Hematopoietic multipotent progenitor cell treated with erythropoietin and hydrocortisone succinate and interleukin-3 and kit ligand, for 8 days (in vitro differentiated cells): Measurements from ENCODE around the gene NETO2.
"Not testable (repeated sequence)": the region's sequence is repeated elsewhere in the genome, so short reads cannot be mapped to it uniquely, and the experiment has no call there.

Source experiments
- DNase-seq: peaks from one replicate; pipeline ENCODE4 v3.0.0-alpha.2; 2015

The NETO2 gene

DNA sequence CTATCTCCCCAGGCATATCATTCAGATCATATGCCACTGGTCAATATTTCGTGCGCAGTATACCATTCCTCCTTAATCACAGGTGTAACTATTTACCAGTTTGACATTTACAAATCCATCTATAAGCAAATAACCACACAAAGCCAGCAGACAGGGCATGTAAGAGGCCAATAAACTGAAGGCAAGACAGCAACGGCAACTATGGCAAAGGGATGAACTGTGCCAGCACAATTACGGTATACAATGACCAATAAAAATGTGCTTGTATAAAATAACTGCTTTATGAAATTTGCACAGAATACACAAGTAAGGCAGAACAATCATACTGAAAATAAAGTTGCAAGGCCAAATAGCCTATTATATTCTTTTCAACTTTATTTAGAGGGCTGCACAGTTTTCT, 9.2 kb downstream of the NETO2 start:
- DNase-seq = no peak

DNA sequence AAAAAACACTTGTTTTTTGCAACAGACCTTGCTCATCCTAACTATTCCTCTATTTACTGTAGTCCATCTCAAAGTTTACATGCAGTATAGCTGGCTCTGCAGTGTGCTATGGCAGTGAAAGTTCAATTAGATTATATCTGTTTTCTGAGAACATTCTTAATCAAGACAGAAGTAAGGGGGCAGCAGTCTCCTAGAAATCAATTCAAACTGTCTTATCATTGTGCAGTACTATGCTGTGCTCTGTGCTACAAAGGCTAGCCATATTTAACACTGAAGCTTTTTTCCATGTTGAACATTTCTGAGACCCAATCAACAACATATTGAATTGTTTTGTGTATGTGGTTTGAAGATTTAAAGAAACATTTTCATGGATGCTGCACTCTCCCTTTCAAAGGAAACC, 11.4 kb downstream of the NETO2 start:
- peak; percentile 17 for DNase-seq

DNA sequence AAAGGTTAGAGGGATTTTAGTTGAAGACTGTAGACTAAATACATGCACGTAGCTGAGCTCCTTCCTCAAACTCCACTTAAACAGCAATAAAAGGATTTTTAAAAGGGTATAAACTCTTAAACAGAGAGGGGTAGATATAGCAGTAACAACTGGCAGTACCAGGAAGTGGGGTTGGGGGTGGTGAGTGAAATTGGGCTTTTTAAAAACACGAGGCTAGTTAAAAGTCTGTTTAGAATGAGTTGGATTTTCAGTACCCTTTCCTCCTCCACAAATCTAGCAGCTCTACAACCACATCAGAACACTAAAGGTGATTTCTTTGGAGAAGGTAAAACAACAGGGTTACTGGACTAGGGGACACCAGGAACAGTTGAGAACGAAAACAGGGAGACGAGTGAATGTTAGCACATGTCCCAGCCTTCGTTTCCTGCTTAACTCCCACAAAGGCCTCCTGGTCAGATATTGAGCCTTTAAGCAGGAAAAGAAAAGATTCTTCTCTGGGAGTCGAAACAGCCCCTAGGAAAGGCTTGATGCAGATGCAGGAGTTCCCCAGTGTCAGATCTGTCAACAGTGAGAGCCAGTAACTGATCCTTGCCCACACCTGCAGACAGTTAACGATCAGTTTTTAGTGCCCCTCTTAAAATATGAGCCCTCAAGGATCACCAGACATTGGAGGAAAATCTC, 13.8 kb downstream of the NETO2 start:
- no peak for DNase-seq

DNA sequence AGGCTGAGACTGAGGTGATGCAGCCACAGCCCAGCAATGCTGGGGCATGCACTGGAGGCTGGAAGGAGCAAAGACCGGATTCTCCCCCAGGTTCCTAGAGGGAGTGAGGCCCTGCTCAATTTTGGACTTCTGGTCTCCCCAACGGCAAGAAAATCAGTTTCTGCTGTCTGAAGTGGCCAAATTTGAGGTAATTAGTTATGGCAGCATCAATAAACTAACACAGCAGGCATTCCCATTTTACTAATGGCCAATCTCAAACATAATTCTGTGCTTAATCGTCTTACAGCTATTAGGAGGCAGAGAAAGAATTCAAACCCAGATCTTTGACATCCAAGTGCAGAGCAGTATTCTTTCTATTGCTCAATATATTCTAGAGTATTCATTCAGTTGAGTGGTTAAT, 16.2 kb downstream of the NETO2 start:
- DNase-seq = no peak

DNA sequence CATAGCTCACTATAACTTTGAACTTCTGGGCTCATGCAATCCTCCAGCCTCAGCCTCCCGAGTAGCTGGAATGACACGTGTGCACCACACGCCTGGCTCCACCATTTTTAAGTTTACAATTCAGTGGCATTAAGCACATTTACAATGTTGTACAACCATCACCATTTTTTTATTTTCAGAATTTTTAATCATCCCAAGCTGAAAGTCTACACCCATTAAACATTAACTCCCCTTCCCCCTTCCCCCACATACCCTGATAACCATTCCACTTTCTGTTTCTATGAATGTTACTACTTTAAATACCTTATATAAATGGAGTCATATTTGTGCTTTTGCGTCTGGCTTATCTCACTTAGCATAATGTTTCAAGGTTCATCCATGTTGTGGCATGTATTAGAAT, 18.0 kb downstream of the NETO2 start:
- no peak for DNase-seq

DNA sequence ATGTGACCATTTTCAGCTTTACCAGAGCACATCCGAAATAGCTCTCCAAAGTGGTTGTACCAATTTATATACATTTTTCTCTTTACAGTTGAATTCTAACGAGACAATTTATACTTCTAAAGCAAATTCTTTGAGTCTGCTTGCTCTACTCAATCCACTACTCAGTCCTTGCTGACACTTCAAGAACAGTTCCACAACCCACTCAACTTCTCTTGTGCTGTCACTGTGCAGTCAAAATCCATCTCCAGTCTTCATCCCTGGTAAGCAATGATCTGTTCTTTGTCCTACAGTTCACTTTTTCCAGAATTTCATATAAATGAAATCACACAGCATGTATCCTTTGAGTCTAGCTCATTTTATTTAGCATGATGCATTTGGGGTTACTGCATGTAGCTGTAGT, 30.6 kb downstream of the NETO2 start:
- DNase-seq = no peak

DNA sequence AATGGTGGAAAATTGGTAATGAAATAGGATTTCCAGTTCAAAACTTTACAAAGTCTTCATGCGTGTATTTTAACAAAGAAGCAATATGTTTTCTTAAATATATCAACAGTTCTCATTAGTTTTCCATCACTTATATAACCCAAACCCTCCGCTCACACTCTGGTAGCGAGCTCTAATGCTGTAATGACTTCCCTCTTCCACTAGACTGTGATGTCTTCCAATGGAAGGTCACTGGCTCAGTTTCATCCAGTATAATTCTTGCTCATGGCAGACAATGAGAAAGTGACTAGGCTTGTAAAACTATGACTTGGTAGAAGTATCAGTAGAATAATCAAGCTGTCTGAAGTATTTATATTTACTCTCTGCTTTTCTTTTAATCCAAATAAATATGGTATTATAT, 32.8 kb downstream of the NETO2 start:
- peak; percentile 4 for DNase-seq

DNA sequence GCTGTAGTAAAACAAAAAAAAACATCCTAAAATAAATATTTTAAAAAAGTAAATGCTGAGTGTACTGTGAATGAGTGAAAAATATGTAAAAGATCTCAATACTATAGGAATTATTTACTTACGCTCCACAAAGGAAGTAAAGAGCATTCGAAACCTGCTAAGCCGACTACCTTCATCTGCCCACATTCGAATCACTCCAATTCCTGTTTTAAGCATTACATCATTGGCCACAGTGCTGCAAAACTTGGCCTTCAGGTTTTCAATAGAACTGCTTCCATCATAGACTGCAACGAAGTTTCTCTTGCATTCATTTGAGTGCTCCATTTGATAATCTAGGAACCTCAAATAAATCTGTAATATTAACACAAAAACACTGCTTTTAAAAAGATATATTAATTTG, 34.4 kb downstream of the NETO2 start:
- DNase-seq = no peak

DNA sequence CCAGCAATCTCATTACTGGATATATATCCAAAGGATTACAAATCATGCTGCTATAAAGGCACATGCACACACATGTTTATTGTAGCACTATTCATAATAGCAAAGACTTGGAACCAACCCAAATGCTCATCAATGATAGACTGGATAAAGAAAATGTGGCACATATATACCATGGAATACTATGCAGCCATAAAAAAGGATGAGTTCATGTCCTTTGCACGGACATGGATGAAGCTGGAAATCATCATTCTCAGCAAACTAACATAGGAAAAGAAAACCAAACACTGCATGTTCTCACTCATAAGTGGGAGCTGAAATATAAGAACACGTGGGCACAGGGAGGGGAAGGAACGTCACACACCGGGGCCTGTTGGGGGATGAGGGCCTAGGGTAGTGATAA, 40.8 kb downstream of the NETO2 start:
- DNase-seq = not testable (repeated sequence)

DNA sequence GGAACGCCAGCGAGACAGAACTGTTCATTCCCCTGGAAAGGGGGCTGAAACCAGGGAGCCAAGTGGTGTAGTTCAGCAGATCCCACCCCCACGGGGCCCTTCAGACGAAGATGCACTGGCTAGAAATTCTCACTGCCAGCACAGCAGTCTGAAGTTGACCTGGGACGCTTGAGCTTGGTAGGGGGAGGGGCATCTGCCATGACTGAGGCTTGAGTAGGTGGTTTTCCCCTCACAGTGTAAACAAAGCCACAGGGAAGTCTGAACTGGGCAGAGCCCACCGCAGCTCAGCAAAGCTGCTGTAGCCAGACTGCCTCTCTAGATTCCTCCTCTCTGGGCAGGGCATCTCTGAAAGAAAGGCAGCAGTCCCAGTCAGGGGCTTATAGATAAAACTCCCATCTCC, 46.6 kb downstream of the NETO2 start:
- not testable (repeated sequence) for DNase-seq

DNA sequence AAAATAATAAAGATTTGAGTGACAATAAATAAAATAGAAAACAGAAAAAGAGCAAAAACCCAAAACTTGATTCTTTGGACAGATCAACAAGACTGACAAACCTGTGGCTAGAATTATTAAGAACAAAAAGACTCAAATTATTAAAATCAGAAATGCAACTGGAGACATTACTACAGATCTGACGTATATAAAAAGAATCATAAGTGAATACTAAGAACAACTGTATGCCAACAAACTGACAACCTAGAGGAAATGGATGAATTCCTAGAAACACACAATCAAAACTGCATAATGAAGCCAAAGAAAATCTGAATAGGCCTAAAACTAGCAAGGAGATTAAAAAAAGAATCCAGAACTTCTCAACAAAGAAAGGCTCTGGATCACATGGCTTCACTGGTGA, 47.4 kb downstream of the NETO2 start:
- DNase-seq = no peak

DNA sequence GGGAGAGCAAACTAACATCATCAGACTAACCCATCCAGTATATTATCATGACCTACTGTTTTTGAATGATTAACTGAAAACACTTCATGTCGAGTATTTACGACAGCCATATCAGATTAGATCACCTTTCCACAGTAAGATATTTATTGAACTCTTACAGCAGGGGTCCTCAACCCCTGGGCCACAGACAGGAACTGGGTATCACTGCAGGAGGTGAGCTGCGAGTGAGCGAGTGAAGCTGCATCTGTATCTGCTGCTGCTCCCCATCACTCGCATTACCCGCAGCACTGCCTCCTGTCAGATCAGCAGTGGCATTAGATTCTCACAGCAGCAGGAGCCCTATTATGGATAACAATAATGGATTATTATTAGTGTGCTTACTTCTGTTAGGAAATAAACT, 59.5 kb downstream of the NETO2 start:
- DNase-seq = no peak

DNA sequence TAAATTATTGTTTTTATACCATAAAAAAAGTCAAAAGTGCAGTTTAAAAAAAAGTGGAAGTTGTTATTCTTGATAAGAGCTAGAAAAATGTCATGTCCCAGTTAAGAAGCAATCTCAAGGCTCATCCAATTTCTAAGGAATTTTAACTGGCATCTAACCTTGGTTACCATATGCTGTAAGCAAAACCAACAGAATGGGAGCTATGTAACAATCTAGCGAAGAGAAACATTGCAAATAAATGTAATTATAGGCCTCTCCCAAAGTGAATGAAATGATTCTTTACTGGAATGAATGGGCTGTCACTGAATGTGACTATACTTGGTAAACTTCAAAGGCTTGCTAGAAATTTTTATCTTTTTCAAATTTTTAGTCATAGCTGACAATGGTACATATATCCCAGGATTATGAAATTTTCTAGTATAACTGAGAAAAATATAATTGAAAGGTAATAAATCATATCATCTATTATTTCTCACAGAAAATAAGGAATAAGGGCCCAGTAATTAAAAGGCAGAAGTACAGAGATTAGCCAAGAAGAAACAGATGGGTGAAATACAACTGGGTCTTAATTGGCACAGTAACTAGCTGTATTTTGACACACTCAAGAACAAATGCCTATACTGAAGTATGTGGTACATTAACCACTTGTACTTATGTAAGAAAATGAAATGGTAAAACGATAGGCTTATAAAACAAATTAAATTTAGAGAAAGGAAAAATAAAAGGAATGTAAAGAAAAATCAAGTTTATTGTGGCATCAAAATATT, 61.5 kb downstream of the NETO2 start:
- DNase-seq = no peak

DNA sequence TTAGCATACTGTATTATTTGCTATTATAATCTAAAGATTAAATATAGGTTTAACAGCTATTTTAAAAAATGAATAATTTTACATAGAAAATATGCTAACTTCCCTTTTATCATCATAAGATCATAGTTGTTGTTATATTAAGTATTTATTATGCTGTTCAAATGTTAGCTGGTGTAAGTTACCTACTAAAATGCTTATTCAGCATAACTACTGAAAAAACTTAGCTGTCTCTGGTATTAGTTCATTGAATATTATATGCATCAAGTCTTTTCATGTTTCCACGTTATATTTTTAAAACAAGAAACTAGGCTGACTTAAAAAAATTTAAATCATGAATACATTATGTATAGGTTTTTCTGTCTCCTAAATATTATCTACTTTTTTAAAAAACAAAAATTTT, 62.6 kb downstream of the NETO2 start:
- no peak for DNase-seq

DNA sequence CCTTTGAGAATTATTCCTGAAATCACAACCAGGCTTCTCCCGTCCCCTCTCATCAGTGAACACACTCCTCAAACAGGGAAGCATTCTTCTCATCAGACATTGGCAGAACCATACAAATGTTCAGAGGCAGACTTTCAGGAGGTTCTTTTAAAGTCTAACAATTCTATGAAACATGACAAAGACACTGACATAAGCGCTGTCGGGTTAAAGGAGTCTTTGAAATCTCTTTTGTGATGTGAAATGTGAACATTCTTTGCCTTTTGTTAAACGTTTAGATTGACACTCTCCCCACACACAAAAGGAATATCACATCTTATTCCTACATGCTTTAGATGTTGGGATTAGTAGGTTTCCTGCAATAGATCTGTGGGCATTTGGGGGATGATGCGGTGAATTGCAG, 63.9 kb downstream of the NETO2 start:
- DNase-seq = no peak

DNA sequence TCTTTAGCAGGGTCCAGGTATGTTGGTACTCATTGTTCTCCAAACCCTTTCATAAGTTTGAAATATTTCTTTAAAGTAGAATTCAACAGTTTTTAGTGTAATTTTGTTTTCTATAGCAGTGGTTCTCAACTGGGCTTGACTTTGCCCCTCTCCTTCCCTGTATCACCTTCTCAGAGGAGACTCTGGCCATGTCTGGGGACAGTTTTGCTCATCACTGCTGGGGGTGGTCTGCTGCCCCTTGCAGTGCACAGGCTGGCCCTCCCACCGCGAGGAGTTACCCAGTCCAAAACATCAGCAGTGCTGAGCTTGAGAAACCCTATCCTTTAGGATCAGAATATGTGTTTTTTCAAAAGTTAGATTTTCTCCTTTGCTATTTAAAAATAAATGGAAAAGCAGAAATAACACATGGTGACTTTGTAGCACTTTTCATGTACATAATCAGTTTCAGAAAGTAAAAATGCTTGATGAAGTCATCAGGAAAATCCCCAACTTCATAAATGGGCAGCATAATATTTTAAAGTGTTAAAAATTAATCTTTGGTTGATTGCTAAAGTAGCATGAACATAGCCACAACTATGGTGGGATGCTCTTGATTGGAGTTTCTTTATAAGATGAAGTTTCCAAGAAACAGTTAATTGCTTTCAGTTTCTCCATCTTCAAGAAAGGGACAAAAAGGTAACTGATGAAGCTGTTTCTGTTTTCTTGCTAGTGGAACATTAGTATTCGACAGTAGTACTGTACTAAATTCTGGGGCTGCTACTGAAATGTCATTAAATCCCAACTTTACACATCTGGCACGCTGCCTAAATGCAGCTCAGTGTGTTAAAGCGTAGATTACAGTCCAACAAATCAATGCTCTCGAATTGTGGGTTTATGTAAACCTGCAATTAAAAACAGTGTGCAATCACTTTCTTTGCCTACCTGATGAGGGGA, 70.3 kb downstream of the NETO2 start:
- no peak for DNase-seq

DNA sequence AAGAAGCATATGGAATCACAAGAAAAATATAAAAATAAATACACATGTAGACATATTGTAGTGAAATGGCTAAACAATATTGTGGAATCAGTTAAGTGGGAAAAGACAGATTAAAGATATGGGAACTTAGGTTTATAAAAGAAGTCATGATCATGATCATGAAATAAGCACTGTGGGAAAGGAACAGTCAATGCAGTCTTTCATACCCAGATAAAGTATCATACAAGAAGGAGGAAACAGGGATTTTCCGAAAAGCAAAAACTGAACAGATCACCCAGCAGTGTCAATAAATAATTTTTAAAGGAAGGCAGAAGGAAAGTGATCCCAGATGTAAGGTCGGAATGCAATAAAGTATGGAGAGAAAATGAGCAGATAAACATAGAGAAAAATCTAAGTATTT, 71.6 kb downstream of the NETO2 start:
- no peak for DNase-seq

DNA sequence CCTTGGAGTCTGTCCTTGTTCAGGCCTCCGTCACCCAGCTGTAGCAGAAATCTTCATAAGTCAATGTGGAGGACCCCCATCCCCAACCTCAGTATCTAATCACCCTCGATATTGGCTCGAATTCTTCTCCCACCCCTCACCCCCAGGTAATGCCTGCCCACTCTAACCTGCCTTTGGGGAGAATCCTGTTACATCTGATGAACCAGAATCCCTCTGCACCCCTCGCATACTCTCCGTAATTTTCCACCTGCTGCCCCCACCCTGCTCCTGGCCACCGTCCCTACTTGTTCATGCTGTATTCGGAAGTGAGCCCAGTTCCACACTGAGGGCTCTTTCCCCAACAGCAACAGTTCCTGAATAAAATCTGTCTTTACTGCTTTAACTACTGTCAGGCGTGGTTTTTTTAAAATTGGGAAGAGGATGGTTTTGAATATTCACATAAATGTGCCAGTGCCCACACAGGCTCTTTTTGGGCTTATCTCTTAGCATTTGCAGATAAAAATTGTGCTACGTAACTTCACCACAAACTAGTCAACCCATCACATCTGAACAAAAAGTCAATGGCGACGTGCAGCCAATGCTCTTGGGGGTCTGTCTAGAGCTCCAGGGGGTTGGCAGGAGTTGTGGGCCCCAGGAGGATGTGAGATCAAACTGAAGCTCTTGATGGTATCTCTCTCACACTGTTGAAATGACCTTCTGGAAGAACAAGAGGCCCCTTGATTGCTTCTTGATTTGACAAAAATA, 73.7 kb downstream of the NETO2 start:
- no peak for DNase-seq

DNA sequence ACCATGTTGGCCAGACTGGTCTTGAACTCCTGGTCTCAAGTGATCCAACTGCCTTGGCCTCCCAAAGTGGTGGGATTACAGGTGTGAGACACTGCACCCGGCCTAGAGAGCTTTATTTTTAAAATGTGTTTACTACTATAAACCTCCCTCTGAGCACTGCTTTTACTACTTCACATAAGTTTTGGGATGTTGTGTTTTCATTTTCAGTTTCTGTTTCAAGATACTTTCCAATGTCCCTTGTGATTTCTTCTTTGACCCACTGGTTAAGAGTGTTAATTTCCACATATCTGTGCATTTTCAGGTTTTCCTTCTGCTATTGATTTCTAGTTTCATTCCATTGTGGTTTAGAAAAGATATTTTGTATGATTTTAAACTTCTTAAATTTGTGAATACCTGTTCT, 74.4 kb downstream of the NETO2 start:
- no peak for DNase-seq

DNA sequence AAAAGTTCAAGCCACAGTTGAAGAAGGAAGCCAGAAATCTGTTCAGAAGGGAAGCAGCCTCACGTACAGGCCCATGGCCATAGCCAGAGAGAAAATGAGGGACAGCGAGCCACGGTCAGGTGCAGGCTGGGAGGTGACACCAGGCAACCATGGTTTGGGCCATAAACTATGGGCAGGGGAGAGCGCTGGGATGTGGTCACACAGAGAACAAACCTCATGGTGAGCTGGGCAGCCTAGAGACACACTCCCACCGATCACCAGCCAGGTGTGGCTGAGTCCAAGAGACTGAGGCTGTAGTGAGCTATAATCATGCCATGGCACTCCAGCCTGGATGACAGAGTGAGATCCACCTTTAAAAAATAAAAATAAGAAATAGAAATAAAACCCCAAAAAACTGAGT, 76.5 kb downstream of the NETO2 start:
- no peak for DNase-seq

DNA sequence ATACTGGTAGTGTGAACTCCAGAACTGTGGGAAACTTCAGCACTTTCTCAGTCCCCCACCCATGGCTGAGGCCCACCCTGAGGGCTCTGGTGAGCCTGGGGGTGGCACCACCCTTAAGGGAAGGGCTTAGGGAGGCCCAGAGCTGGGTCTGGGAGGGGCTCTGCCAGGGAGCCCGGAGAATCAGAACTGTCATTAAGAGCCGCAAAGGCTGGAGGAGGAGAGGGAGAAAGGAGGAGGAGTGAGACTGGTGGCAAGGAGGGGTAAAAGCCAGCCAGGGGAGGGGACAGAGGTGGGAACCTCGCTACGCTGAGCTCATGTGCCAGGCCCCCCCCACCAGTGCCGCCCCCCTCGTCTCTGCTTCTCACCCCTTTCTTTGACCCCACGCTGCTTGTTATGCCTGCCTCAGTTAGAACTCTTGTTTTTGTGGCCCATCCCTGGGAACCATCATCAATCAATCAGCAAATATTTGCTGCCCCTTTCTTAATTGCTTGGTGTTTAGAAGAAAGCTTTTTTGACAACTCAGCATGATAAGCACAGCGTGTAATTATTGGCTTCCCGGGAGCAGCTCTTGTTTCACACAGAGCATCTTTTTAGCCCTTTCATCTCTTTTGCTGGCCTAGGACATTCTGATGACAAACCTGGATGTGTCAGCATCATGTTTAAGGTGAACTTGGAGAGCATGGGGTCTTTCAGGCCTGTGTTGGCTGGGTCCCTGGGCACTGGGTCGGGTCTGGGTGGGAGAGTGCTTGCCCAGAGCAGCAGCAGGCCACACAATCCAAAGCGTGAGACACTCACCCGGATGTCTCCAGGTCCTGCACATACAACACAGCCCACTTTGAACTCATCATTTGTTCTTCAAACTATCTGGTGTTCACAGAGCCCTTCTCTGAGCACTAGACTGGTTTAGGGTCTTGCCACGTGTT, 77.7 kb downstream of the NETO2 start:
- no peak for DNase-seq

DNA sequence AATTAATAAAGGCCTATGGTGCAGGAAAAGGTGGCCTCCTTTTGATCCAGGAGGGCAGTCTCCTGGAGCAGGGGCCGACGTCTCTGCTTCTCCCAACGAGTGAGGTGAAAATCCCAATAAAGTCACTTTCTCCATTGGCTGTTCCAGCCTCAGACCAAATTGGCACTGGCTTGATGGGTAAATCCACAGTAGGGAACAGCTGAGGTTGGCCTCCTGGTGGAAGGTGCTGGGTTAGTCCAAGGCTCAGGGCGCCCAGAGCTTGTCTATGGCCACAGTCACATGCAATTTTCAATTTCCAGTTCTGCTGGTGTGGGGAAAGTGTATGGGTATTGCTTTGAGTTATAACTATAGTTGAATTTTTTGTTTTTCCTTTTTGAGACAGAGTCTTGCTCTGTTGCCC, 79.0 kb downstream of the NETO2 start:
- DNase-seq = no peak
